GM18511 (cell line): ENCODE results near the gene GPAT3.
"Not testable (repeated sequence)": the region's sequence is repeated elsewhere in the genome, so short reads cannot be mapped to it uniquely, and the experiment has no call there.

ENCODE experiments used
- ATAC-seq: cut with Tn5 transposase; IDR thresholded peaks from one replicate; pipeline ENCODE4 v1.9.1; 2021; ENCODE audit warnings: mild to moderate bottlenecking, moderate library complexity; ENCODE audit not compliant: unreplicated experiment

The GPAT3 gene

GRCh38 chr4:83591730-83592129 lies 55.8 kb downstream of the GPAT3 start:
- no peak for ATAC-seq

DNA sequence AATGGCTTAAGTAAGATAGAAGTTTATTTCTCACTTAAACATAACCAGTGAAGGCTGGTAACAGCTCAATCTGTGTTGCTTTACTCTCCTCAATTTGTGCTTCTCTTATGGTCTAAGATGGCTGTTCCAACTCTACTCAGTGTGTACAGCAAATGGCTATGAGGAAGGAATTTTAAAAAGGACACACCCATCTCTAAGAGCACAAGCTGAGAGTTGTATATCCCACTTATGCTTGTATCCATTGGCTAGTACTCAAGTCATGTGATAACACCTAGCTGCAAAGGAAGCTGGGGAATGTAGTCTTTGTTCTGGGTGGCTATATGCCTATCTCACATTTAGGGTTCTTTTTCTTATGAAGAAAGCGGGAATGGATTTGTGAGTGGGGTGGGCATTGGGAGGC lies 63.3 kb downstream of the GPAT3 start:
- ATAC-seq, result peak; percentile 75

GRCh38 chr4:83603129-83603528 lies 67.2 kb downstream of the GPAT3 start:
- no peak for ATAC-seq

GRCh38 chr4:83604321-83604720 lies 68.4 kb downstream of the GPAT3 start:
- no peak for ATAC-seq

DNA sequence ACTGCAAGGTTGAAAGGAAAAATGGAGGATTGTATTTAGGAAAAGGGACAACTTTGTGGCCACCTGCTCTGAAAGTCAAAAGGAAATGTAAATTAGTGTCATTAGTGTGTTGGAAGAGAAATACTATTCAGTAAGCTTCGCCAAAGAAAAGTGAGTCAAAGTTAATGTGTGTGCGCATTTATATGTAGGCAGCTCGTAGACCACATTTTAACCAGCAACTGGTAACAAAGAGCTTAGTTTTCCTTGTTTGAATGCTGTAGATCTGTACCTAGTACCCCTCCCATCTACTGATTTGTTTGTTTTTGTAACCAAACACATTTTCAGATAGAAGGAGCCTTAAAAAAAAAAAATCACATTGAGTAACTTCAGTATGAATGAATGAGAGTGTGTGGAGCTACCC lies 69.3 kb downstream of the GPAT3 start:
- peak; percentile 11 for ATAC-seq

GRCh38 chr4:83605744-83606172 lies 69.8 kb downstream of the GPAT3 start:
- peak; percentile 70 for ATAC-seq

DNA sequence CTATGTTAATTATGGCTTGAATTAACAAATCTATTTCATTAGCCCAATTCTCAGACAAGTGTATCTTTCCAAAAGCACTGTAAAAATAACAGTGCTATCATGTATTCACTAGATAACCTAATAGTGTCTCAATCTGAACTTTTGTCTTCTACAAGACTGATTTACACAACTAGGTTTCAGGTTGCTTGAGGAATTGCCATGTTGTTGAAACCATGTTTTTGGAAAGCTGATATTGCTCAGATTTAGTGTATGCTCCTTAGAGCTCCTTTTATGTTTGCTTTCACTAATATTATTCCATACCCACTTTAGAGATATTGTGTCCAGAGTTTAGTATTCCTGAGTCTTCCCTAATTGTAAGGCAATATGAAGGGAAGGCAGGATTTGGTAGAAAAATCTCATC lies 70.6 kb downstream of the GPAT3 start:
- no peak for ATAC-seq

DNA sequence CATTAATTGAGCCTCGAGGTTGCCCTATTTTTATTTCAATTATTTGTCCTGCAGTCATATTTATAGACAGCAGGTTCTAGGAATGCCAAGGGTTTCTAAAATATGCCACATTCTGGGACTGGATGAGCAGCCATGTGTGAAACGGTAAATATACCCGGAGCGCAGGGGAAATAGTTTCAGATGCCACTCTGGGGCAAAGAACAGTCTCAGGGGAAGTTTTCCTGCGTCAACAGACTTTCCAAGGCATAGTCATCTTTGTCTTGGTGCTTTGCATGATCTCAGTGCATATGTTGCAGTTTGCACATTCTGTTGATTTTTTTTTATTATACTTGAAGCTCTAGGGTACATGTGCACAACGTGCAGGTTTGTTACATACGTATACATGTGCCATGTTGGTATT lies 71.0 kb downstream of the GPAT3 start:
- ATAC-seq, result no peak

DNA sequence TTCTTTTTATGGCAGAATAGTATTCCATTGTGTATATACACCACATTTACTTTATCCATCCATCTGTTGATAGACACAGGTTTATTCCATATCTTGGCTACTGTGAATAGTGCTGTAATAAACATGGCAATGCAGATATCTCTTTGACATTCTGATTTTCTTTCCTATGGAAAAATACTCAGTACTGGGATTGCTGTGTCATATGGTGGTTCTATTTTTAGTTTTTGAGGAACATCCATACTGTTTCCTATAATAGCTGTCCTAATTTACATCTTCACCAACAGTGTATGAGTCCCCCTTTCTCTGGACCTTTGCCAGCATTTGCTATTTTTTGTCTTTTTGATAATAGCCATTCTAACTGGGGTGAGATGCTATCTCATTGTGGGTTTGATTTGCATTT lies 73.5 kb downstream of the GPAT3 start:
- ATAC-seq, result no peak

DNA sequence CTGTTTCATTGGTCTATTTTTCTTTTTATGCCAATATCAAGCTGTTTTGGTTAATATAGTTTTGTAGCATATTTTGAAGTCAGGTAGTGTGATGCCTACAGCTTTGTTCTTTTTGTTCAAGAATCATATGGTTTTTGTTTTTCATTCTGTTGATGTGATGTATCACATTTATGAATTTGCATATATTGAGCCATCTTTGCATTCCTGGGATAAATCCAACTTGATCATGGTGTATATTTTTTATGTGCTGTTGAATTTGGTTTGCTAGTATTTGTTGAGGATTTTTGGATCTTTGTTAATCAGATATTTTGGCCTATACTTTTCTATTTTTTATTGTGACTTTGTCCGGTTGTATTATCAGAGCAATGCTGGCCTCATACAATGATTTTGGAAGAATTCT lies 74.8 kb downstream of the GPAT3 start:
- no peak for ATAC-seq

DNA sequence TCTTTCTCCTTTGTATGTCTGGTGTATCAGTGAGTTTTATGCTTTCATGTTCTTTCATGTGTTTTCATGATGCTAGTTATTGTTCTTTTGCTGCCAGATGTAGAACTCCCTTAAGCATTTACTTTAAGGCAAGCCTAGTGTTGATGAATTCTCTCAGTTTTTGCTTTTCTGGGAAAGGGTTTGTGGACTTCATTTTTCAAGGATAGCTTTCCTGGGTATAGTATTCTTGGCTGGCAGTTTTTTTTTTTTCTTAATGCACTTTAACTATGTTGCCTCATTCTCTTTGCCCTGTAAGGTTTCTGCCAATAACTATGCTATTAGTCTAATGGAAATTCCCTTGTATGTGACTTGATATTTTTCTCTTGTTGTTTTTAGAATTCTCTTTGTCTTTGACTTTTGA lies 77.1 kb downstream of the GPAT3 start:
- ATAC-seq, result no peak

GRCh38 chr4:83613994-83614393 lies 78.1 kb downstream of the GPAT3 start:
- no peak for ATAC-seq

DNA sequence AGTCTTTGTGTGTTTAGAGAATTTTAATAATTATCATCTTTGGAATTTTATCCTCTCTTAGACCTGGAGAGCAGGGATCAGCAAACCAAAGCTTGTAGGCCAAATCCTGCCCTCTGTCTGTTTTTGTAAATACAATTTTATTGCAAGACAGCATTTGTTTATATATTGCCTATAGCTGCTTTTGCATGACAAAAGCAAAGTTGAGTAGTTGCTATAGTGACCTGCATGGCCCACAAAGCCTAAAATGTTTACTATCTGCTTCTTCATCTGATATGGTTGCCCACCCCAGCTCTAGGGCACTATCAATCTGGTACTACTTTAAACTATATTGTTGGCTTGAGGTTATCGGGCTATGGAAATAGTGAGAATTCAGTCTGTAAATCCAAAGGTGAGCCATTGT lies 80.3 kb downstream of the GPAT3 start:
- no peak for ATAC-seq

DNA sequence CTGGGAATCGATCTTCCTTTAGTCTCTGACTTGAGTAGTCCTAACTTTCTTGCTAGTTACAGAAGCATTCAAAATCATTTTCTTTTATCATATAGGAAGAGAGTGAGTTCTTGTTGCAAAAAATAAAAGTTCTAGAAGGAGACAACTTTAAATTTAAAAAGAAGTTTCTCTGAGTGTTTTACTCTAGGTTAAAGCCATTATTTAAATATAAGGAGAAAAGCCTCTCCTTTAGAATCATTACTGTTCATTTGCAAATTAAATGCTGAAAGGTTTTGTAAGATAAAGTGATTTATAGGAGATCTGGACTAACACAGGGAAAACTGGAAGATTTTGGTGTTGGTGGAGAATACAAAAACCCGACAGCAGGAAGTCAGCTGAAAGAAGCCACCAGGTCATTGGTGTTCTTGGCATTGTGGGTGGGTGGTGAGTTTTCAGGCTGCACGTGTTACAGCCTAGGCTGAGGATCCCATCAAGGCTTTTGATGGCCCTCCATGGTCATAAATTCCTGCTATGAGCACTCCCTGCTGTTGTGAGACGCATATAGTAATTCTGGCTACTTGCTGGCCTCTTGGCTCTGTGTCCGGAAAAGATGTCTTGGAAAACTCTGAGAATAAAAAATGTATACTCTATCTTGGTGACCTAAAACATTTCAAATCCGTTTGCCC lies 81.6 kb downstream of the GPAT3 start:
- ATAC-seq, result no peak

DNA sequence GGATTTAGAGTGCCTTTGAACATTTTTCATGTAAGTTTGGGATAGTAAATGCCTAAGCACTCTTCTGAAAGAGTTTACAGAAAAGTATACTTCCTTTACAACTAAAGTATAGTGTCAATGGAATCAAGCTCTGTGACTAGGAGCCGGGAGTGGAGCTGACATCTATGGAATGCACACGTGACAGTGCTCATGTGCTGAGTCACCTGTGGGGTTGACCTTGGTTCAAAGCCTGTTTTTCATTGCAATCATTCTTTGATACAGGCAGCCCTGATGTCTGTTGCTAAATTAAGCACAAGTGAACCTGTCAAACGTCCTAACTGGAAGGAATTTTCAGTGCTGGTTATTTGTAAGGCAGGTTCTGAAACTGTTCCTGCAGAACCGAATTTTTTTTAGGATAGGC lies 82.5 kb downstream of the GPAT3 start:
- no peak for ATAC-seq

DNA sequence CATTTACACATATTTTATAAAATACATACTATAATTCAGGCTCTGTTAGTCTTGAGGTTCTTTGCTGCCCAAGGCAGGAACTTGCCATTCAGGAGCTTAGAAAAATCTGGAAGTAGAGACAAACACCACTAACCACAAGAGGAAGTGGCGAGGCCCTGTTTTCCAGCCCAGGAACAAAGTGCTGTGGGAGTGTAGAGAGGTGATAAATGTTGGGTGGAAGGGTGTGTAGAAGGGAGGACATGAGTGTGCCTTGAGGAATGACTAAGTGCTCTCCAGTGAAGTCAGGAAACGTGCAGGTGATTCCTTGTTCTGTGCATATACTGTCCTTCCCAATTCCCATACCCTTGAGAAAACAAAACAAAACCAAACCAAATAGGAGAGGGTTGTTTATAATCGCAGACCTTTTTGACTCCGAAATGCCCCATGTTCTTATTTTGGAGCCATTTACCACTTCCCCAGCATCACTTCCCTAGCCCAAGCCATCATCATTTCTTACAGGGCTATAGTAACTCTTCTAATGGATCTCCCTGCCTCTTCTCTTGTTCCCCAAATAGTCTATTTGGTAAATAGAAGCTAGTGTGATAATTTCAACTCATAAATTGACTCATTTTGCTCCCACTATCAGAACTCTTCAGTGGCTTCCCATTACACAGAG lies 83.2 kb downstream of the GPAT3 start:
- no peak for ATAC-seq

DNA sequence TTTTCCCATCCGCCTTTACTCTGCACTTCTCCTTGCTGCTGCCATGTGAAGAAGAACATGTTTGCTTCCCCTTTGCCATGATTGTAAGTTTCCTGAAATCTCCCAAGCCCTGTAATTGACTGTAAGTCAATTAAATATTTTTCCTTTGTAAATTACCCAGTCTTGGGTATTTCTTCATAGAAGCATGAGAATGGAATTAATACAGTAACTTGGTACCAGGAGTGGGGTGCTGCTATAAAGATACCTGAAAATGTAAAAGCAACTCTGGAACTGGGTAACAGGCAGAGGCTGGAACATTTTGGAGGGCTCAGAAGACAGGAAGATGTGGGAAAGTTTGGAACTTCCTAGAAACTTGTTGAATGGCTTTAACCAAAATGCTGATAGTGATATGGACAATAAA lies 86.2 kb downstream of the GPAT3 start:
- not testable (repeated sequence) for ATAC-seq

GRCh38 chr4:83625821-83626220 lies 89.9 kb downstream of the GPAT3 start:
- no peak for ATAC-seq

- ATAC-seq, result no peak
These were observed 90.4 kb downstream of the GPAT3 start for GRCh38 chr4:83626245-83626836.

GRCh38 chr4:83629945-83630721 lies 94.2 kb downstream of the GPAT3 start:
- no peak for ATAC-seq

- ATAC-seq, result no peak
These were observed 95.2 kb downstream of the GPAT3 start for GRCh38 chr4:83631066-83631465.

DNA sequence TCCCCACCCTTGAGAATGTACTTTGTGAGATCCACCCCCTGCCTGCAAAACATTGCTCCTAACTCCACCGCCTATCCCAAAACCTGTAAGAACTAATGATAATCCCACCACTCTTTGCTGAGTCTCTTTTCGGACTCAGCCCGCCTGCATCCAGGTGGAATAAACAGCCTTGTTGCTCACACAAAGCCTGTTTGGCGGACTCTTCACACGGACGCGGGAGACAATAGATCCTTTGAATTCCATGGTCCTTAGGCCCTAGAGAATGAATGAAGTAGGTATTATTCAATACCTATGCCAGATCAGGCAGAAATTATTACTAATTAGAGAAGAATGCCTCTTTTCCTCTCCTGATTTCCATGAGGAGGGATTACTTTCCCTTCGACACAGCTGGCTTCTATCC lies 101.0 kb downstream of the GPAT3 start:
- no peak for ATAC-seq
